ENCODE data around the gene CRYGC. TPM values are rescaled to one million over a fixed set of nuclear protein-coding genes. Genes with fewer than 3 reads are reported as not detected.
"Not testable (repeated sequence)": the region's sequence is repeated elsewhere in the genome, so short reads cannot be mapped to it uniquely, and the experiment has no call there.

The CRYGC gene
- total RNA-seq, 1 experiment from 2014 or later: not detected

GRCh38 chr2:208142925-208143799, 13.5 kb upstream of the CRYGC start:
- H3K4me2 ChIP-seq (ENCODE audit: low read depth, low read length, poor library complexity, severe bottlenecking): no peak overlapping the region
- no peaks in the 10 kb centered on the region for H4K20me1 ChIP-seq (ENCODE audit: insufficient read depth, low read depth, low read length)
- no peak overlapping the region for H3K9ac ChIP-seq (ENCODE audit: low read length)
- no peaks in the 10 kb centered on the region for H3K4me1 ChIP-seq (ENCODE audit: low read length)
- H2AFZ ChIP-seq (ENCODE audit: low read length): no peak overlapping the region
- no peaks in the 10 kb centered on the region for H3K9me2 ChIP-seq (replicated peaks; ENCODE audit: insufficient read depth, low read length)
- no peaks in the 10 kb centered on the region for H3K79me2 ChIP-seq (ENCODE audit: low read length)
- H3K4me3 ChIP-seq (ENCODE audit: low read length): no peak overlapping the region
- no peaks in the 10 kb centered on the region for H3K36me3 ChIP-seq (ENCODE audit: insufficient read depth, low read length)
- H3K27me3 ChIP-seq (ENCODE audit: low read length): no peaks in the 10 kb centered on the region
- H3K27ac ChIP-seq (ENCODE audit: low read length): no peak overlapping the region
- H3K9me3 ChIP-seq (ENCODE audit: low read length): no peaks in the 10 kb centered on the region
- no peak for DNase-seq

GRCh38 chr2:208142240-208142924, 12.8 kb upstream of the CRYGC start:
- H3K9ac ChIP-seq (ENCODE audit: low read length): no peak overlapping the region
- H4K20me1 ChIP-seq (ENCODE audit: insufficient read depth, low read depth, low read length): no peaks in the 10 kb centered on the region
- no peaks in the 10 kb centered on the region for H3K27me3 ChIP-seq (ENCODE audit: low read length)
- H3K4me3 ChIP-seq (ENCODE audit: low read length): no peak overlapping the region
- no peak for DNase-seq
- H3K9me2 ChIP-seq (replicated peaks; ENCODE audit: insufficient read depth, low read length): no peaks in the 10 kb centered on the region
- H3K9me3 ChIP-seq (ENCODE audit: low read length): no peaks in the 10 kb centered on the region
- no peak overlapping the region for H2AFZ ChIP-seq (ENCODE audit: low read length)
- H3K4me1 ChIP-seq (ENCODE audit: low read length): no peaks in the 10 kb centered on the region
- no peaks in the 10 kb centered on the region for H3K79me2 ChIP-seq (ENCODE audit: low read length)
- H3K4me2 ChIP-seq (ENCODE audit: low read depth, low read length, poor library complexity, severe bottlenecking): no peak overlapping the region
- H3K36me3 ChIP-seq (ENCODE audit: insufficient read depth, low read length): no peaks in the 10 kb centered on the region
- H3K27ac ChIP-seq (ENCODE audit: low read length): no peak overlapping the region

- Histone ChIP-seq H3K4me3 (ENCODE audit: low read length) (no peak overlapping the region), H3K9me2 (replicated peaks; ENCODE audit: insufficient read depth, low read length) (no peaks in the 10 kb centered on the region), H3K36me3 (ENCODE audit: insufficient read depth, low read length) (no peaks in the 10 kb centered on the region), H3K4me1 (ENCODE audit: low read length) (no peaks in the 10 kb centered on the region), H3K79me2 (ENCODE audit: low read length) (no peaks in the 10 kb centered on the region), H3K9me3 (ENCODE audit: low read length) (no peaks in the 10 kb centered on the region), H2AFZ (ENCODE audit: low read length) (no peak overlapping the region), H3K27ac (ENCODE audit: low read length) (no peak overlapping the region), H4K20me1 (ENCODE audit: insufficient read depth, low read depth, low read length) (no peaks in the 10 kb centered on the region), H3K4me2 (ENCODE audit: low read depth, low read length, poor library complexity, severe bottlenecking) (no peak overlapping the region), H3K9ac (ENCODE audit: low read length) (no peak overlapping the region), H3K27me3 (ENCODE audit: low read length) (no peaks in the 10 kb centered on the region)
- DNase-seq: no peak
Measured at GRCh38 chr2:208139447-208139846, 9.8 kb upstream of the CRYGC start.

- not testable (repeated sequence) for H3K4me1 ChIP-seq (ENCODE audit: low read length); H3K79me2 ChIP-seq (ENCODE audit: low read length); H3K4me2 ChIP-seq (ENCODE audit: low read depth, low read length, poor library complexity, severe bottlenecking); H2AFZ ChIP-seq (ENCODE audit: low read length); H3K36me3 ChIP-seq (ENCODE audit: insufficient read depth, low read length); H3K9me2 ChIP-seq (replicated peaks; ENCODE audit: insufficient read depth, low read length); H3K27me3 ChIP-seq (ENCODE audit: low read length); DNase-seq; H3K4me3 ChIP-seq (ENCODE audit: low read length); H3K27ac ChIP-seq (ENCODE audit: low read length); H4K20me1 ChIP-seq (ENCODE audit: insufficient read depth, low read depth, low read length); H3K9me3 ChIP-seq (ENCODE audit: low read length); H3K9ac ChIP-seq (ENCODE audit: low read length)
Measured at GRCh38 chr2:208138334-208138733, 8.7 kb upstream of the CRYGC start.

- no peak overlapping the region for H3K4me3 ChIP-seq (ENCODE audit: low read length)
- no peak for DNase-seq
- no peaks in the 10 kb centered on the region for H3K36me3 ChIP-seq (ENCODE audit: insufficient read depth, low read length)
- no peak overlapping the region for H3K4me2 ChIP-seq (ENCODE audit: low read depth, low read length, poor library complexity, severe bottlenecking)
- H3K27ac ChIP-seq (ENCODE audit: low read length): no peak overlapping the region
- no peaks in the 10 kb centered on the region for H3K4me1 ChIP-seq (ENCODE audit: low read length)
- H3K27me3 ChIP-seq (ENCODE audit: low read length): no peaks in the 10 kb centered on the region
- H3K9me2 ChIP-seq (replicated peaks; ENCODE audit: insufficient read depth, low read length): no peaks in the 10 kb centered on the region
- H3K9ac ChIP-seq (ENCODE audit: low read length): no peak overlapping the region
- no peaks in the 10 kb centered on the region for H4K20me1 ChIP-seq (ENCODE audit: insufficient read depth, low read depth, low read length)
- H2AFZ ChIP-seq (ENCODE audit: low read length): no peak overlapping the region
- no peaks in the 10 kb centered on the region for H3K79me2 ChIP-seq (ENCODE audit: low read length)
- H3K9me3 ChIP-seq (ENCODE audit: low read length): no peaks in the 10 kb centered on the region
Measured at GRCh38 chr2:208136716-208137094, 7.1 kb upstream of the CRYGC start.

GRCh38 chr2:208135794-208136715, 6.4 kb upstream of the CRYGC start:
- H3K4me2 ChIP-seq (ENCODE audit: low read depth, low read length, poor library complexity, severe bottlenecking): no peak overlapping the region
- no peak overlapping the region for H3K4me3 ChIP-seq (ENCODE audit: low read length)
- H3K27ac ChIP-seq (ENCODE audit: low read length): no peak overlapping the region
- H3K9me3 ChIP-seq (ENCODE audit: low read length): no peaks in the 10 kb centered on the region
- no peaks in the 10 kb centered on the region for H3K79me2 ChIP-seq (ENCODE audit: low read length)
- H2AFZ ChIP-seq (ENCODE audit: low read length): no peak overlapping the region
- H3K9me2 ChIP-seq (replicated peaks; ENCODE audit: insufficient read depth, low read length): no peaks in the 10 kb centered on the region
- no peaks in the 10 kb centered on the region for H3K4me1 ChIP-seq (ENCODE audit: low read length)
- H4K20me1 ChIP-seq (ENCODE audit: insufficient read depth, low read depth, low read length): no peaks in the 10 kb centered on the region
- no peaks in the 10 kb centered on the region for H3K36me3 ChIP-seq (ENCODE audit: insufficient read depth, low read length)
- DNase-seq: no peak
- H3K27me3 ChIP-seq (ENCODE audit: low read length): no peaks in the 10 kb centered on the region
- no peak overlapping the region for H3K9ac ChIP-seq (ENCODE audit: low read length)

GRCh38 chr2:208134928-208135586, 5.4 kb upstream of the CRYGC start:
- Histone ChIP-seq H3K9me3 (ENCODE audit: low read length) (no peaks in the 10 kb centered on the region), H3K9me2 (replicated peaks; ENCODE audit: insufficient read depth, low read length) (no peaks in the 10 kb centered on the region), H4K20me1 (ENCODE audit: insufficient read depth, low read depth, low read length) (no peaks in the 10 kb centered on the region), H3K36me3 (ENCODE audit: insufficient read depth, low read length) (no peaks in the 10 kb centered on the region), H3K9ac (ENCODE audit: low read length) (no peak overlapping the region), H3K27ac (ENCODE audit: low read length) (no peak overlapping the region), H3K27me3 (ENCODE audit: low read length) (no peaks in the 10 kb centered on the region), H2AFZ (ENCODE audit: low read length) (no peak overlapping the region), H3K4me2 (ENCODE audit: low read depth, low read length, poor library complexity, severe bottlenecking) (no peak overlapping the region), H3K4me3 (ENCODE audit: low read length) (no peak overlapping the region), H3K79me2 (ENCODE audit: low read length) (no peaks in the 10 kb centered on the region), H3K4me1 (ENCODE audit: low read length) (no peaks in the 10 kb centered on the region)
- no peak for DNase-seq

Measured in Karpas-422 (cell line).